Muscle of arm (tissue), 12 donors: Measurements from ENCODE around the gene OVOL1. TPM values are rescaled to one million over a fixed set of nuclear protein-coding genes. Genes with fewer than 3 reads are reported as not detected.

Experiments used
- DNase-seq: peaks from one replicate; pipeline ENCODE4 v3.0.0-alpha.2; 2013
- polyA plus RNA-seq, 12 donors: library from polyadenylated mRNA; unstranded; fragments of 120-200 nt; gene quantifications; one replicate each; pipeline ENCODE4 v1.2.1, GENCODE V29; 2013; ENCODE audit not compliant: insufficient read length in 12 of 12

The OVOL1 gene
- polyA plus RNA-seq, 12 donors = 0.07 to 8.2 (median 0.44) TPM; not detected in 5

GRCh38 chr11:65777821-65778361, 9.0 kb upstream of the OVOL1 start:
- DNase-seq = no peak

- DNase-seq = no peak
Observed at GRCh38 chr11:65778431-65778900, 8.4 kb upstream of the OVOL1 start.

- no peak for DNase-seq
Observed at GRCh38 chr11:65778901-65779668, 7.8 kb upstream of the OVOL1 start.

GRCh38 chr11:65779669-65779918, 7.3 kb upstream of the OVOL1 start:
- DNase-seq = no peak

- peak; percentile 31 for DNase-seq
Observed at GRCh38 chr11:65779919-65780769, 6.7 kb upstream of the OVOL1 start.

- DNase-seq = no peak
Observed at GRCh38 chr11:65780770-65781151, 6.1 kb upstream of the OVOL1 start, which contains the start of gene AP5B1. AP5B1 (minus strand) TSS chr11:65780976; CDS start chr11:65780591, 385 bp downstream.

GRCh38 chr11:65781152-65781961, 5.5 kb upstream of the OVOL1 start:
- peak; percentile 25 for DNase-seq

GRCh38 chr11:65781962-65782815, 4.7 kb upstream of the OVOL1 start:
- DNase-seq = no peak

GRCh38 chr11:65782816-65783228, 4.0 kb upstream of the OVOL1 start:
- no peak for DNase-seq

- DNase-seq = no peak
Observed at GRCh38 chr11:65785319-65786007, 1.4 kb upstream of the OVOL1 start.

GRCh38 chr11:65786008-65786785, 666 bp upstream of the OVOL1 start:
- no peak for DNase-seq

GRCh38 chr11:65787649-65788622, 1.1 kb downstream of the OVOL1 start:
- no peak for DNase-seq

GRCh38 chr11:65788821-65789220, 2.0 kb downstream of the OVOL1 start:
- no peak for DNase-seq

GRCh38 chr11:65789230-65790103, 2.6 kb downstream of the OVOL1 start:
- no peak for DNase-seq

GRCh38 chr11:65790104-65790901, 3.4 kb downstream of the OVOL1 start:
- no peak for DNase-seq
